H1 (cell line): ENCODE results near the gene GSE1. TPM values are rescaled to one million over a fixed set of nuclear protein-coding genes. Genes with fewer than 3 reads are reported as not detected.

Source experiments
- CTCF ChIA-PET: fragments of 300-600 bp; sonication (Branson Sonifier 250); formaldehyde crosslinking; loops from one replicate; lab custom pipeline; 2021; ENCODE audit not compliant: partially characterized antibody; lab: Charles Lee
- POLR2A ChIA-PET: fragments of 300-600 bp; sonication (Branson Sonifier 250); formaldehyde crosslinking; loops from one replicate; lab custom pipeline; 2021; ENCODE audit warnings: inconsistent platforms; ENCODE audit not compliant: partially characterized antibody; lab: Charles Lee
- DNase-seq, 2 experiments: peaks; one replicate each; pipeline versions ENCODE4 v3.0.0 to v3.0.0-alpha.2; 2010 to 2022; ENCODE audit warnings: low spot score in 2 of 2, low read depth in 1 of 2, mixed read lengths in 1 of 2
- FAIRE-seq: peaks from 2 replicates; lab custom pipeline; 2011; peaks lifted over from hg19 to GRCh38; lab: Jason Lieb, UNC
- H2AFZ ChIP-seq: 2 replicates; pipeline ENCODE4 v1.8.1; 2012; ENCODE audit warnings: low read length, inconsistent platforms
- H2AK5ac ChIP-seq: 2 replicates; pipeline ENCODE4 v1.6.1; 2013; ENCODE audit warnings: low read depth, low read length
- H2BK120ac ChIP-seq: replicated peaks from 2 replicates; pipeline ENCODE3; 2013; ENCODE audit warnings: low read depth, low read length, inconsistent platforms
- H2BK12ac ChIP-seq: 2 replicates; pipeline ENCODE4 v1.6.1; 2013; ENCODE audit warnings: low read depth, low read length
- H2BK15ac ChIP-seq: 2 replicates; pipeline ENCODE4 v1.6.1; 2013; ENCODE audit warnings: low read length
- H2BK20ac ChIP-seq: 2 replicates; pipeline ENCODE4 v1.6.1; 2013; ENCODE audit warnings: low read length
- H2BK5ac ChIP-seq: 2 replicates; pipeline ENCODE4 v1.6.1; 2013; ENCODE audit warnings: low read depth, low read length
- H3K14ac ChIP-seq: 2 replicates; pipeline ENCODE4 v1.6.1; 2013; ENCODE audit warnings: inconsistent platforms; ENCODE audit not compliant: insufficient read length
- H3K18ac ChIP-seq: 2 replicates; pipeline ENCODE4 v1.6.1; 2013; ENCODE audit warnings: low read length; ENCODE audit errors: extremely low read depth
- H3K23ac ChIP-seq: 2 replicates; pipeline ENCODE4 v1.6.1; 2013; ENCODE audit warnings: inconsistent platforms; ENCODE audit not compliant: insufficient read length
- H3K23me2 ChIP-seq: 2 replicates; pipeline ENCODE4 v1.6.1; 2013; ENCODE audit warnings: low read depth, low read length
- H3K27ac ChIP-seq: 2 replicates; pipeline ENCODE4 v1.6.1; 2011; ENCODE audit warnings: low read depth, low read length, inconsistent platforms
- H3K27me3 ChIP-seq, 4 experiments: replicated peaks in 1 of 4; 1 replicate in 1 of 4; 2 replicates in 3 of 4; pipeline versions ENCODE4 v1.6.1 to v1.8.1; 2011 to 2013; ENCODE audit warnings: low read length in 3 of 4, mild to moderate bottlenecking in 3 of 4, inconsistent platforms in 2 of 4, mixed read lengths in 2 of 4, moderate library complexity in 1 of 4; ENCODE audit not compliant: control insufficient read depth in 3 of 4, insufficient read depth in 3 of 4; ENCODE audit errors: extremely low read depth in 1 of 4
- H3K36me3 ChIP-seq, 4 experiments: 2 replicates each; pipeline versions ENCODE4 v1.6.1 to v1.8.1; 2011 to 2013; ENCODE audit warnings: mild to moderate bottlenecking in 4 of 4, low read length in 3 of 4, moderate library complexity in 2 of 4, control low read depth in 1 of 4, inconsistent platforms in 1 of 4; ENCODE audit not compliant: insufficient read depth in 4 of 4, control insufficient read depth in 2 of 4
- H3K4ac ChIP-seq: replicated peaks from 2 replicates; pipeline ENCODE3; 2013; ENCODE audit warnings: low read length, low read depth, mixed read lengths, inconsistent platforms; ENCODE audit not compliant: insufficient read length
- H3K4me1 ChIP-seq, 4 experiments: replicated peaks in 1 of 4; 1 replicate in 1 of 4; 2 replicates in 3 of 4; pipeline versions ENCODE4 v1.6.1 to v1.8.1; 2011 to 2013; ENCODE audit warnings: low read length in 3 of 4, inconsistent platforms in 2 of 4, mixed read lengths in 1 of 4; ENCODE audit not compliant: insufficient read depth in 4 of 4, control insufficient read depth in 3 of 4
- H3K4me2 ChIP-seq, 2 experiments: 2 replicates each; pipeline versions ENCODE4 v1.6.1 to v1.8.1; 2011 to 2013; ENCODE audit warnings: low read depth in 2 of 2, low read length in 2 of 2, control low read depth in 1 of 2, inconsistent platforms in 1 of 2, mild to moderate bottlenecking in 1 of 2; ENCODE audit not compliant: insufficient read depth in 1 of 2
- H3K4me3 ChIP-seq, 4 experiments: fragments of 200-600, 300-600 bp in 1 of 4; sonication (generic), shearing (Covaris generic), sonication (Bioruptor Twin) in 1 of 4; 2 replicates each; pipeline versions ENCODE4 v1.5.1 to v1.8.1; 2011 to 2016; ENCODE audit warnings: low read length in 4 of 4, low read depth in 3 of 4, control low read depth in 2 of 4, inconsistent platforms in 2 of 4, mild to moderate bottlenecking in 2 of 4, mixed read lengths in 1 of 4, moderate library complexity in 1 of 4; ENCODE audit not compliant: insufficient read depth in 2 of 4; ENCODE audit errors: extremely low read depth in 1 of 4
- H3K56ac ChIP-seq: replicated peaks from 2 replicates; pipeline ENCODE3; 2013; ENCODE audit warnings: low read depth, mild to moderate bottlenecking, mixed read lengths, low read length, inconsistent platforms; ENCODE audit not compliant: insufficient read length
- H3K79me1 ChIP-seq: 2 replicates; pipeline ENCODE4 v1.6.1; 2013; ENCODE audit warnings: low read depth, low read length, control low read depth
- H3K79me2 ChIP-seq, 2 experiments: 2 replicates each; pipeline versions ENCODE4 v1.6.1 to v1.8.1; 2012 to 2013; ENCODE audit warnings: low read length in 2 of 2, mild to moderate bottlenecking in 2 of 2, inconsistent platforms in 1 of 2; ENCODE audit not compliant: insufficient read depth in 2 of 2, control insufficient read depth in 1 of 2
- H3K9ac ChIP-seq, 4 experiments: replicated peaks in 1 of 4; 1 replicate in 1 of 4; 2 replicates in 3 of 4; pipeline versions ENCODE4 v1.6.1 to v1.8.1; 2011 to 2013; ENCODE audit warnings: low read depth in 3 of 4, low read length in 3 of 4, control low read depth in 2 of 4, mild to moderate bottlenecking in 2 of 4, moderate library complexity in 2 of 4, inconsistent platforms in 1 of 4; ENCODE audit errors: extremely low read depth in 1 of 4
- H3K9me3 ChIP-seq, 2 experiments: 2 replicates each; pipeline versions ENCODE4 v1.6.1 to v1.8.1; 2012 to 2013; ENCODE audit warnings: mild to moderate bottlenecking in 2 of 2, moderate library complexity in 2 of 2, control low read depth in 1 of 2, inconsistent platforms in 1 of 2, low read depth in 1 of 2, low read length in 1 of 2, mixed read lengths in 1 of 2; ENCODE audit not compliant: insufficient read depth in 2 of 2
- H4K20me1 ChIP-seq, 2 experiments: replicated peaks in 1 of 2; 2 replicates each; pipeline versions ENCODE3 to v1.8.1; 2011 to 2013; ENCODE audit warnings: inconsistent platforms in 2 of 2, low read length in 2 of 2, mild to moderate bottlenecking in 1 of 2; ENCODE audit not compliant: insufficient read depth in 2 of 2, control insufficient read depth in 1 of 2
- H4K5ac ChIP-seq: 2 replicates; pipeline ENCODE4 v1.6.1; 2013; ENCODE audit warnings: low read length, low read depth, mixed read lengths, inconsistent platforms; ENCODE audit not compliant: insufficient read length
- H4K8ac ChIP-seq: 2 replicates; pipeline ENCODE4 v1.8.0; 2013; ENCODE audit warnings: mild to moderate bottlenecking, moderate library complexity, low read length, inconsistent platforms; ENCODE audit not compliant: insufficient read depth; ENCODE audit errors: extremely low read depth
- H4K91ac ChIP-seq: replicated peaks from 2 replicates; pipeline ENCODE3; 2013; ENCODE audit warnings: low read length, mixed read lengths, inconsistent platforms; ENCODE audit not compliant: insufficient read length
- EP300 ChIP-seq, 2 experiments: IDR thresholded peaks; 1 replicate in 1 of 2; 2 replicates in 1 of 2; pipeline ENCODE4 v1.6.1; 2011 to 2012; ENCODE audit warnings: low read depth in 2 of 2, low read length in 2 of 2, mild to moderate bottlenecking in 2 of 2, borderline replicate concordance in 1 of 2, inconsistent platforms in 1 of 2, moderate library complexity in 1 of 2
- HDAC2 ChIP-seq, 2 experiments: fragments of 300-600 bp in 1 of 2; sonication (generic) in 1 of 2; IDR thresholded peaks; 2 replicates each; pipeline ENCODE4 v1.6.1; 2011 to 2012; ENCODE audit warnings: low read depth in 2 of 2, low read length in 2 of 2, mild to moderate bottlenecking in 2 of 2, moderate library complexity in 2 of 2, borderline replicate concordance in 1 of 2, inconsistent platforms in 1 of 2
- KDM1A ChIP-seq: fragments of 200-600, 300-600 bp; sonication (generic); IDR thresholded peaks from 2 replicates; pipeline ENCODE4 v1.7.1; 2016; ENCODE audit warnings: mild to moderate bottlenecking, low read length, borderline replicate concordance
- RFX5 ChIP-seq: IDR thresholded peaks from 2 replicates; pipeline ENCODE4 v1.6.1; 2011; ENCODE audit warnings: low read depth, low read length, improper control_type of control experiment, borderline replicate concordance
- WGBS, 2 experiments: shearing (Covaris generic) in 1 of 2; methylation state at CpG; one replicate each; pipeline versions ENCODE4 v1.1.6 to v1.1.7; 2013 to 2015; ENCODE audit warnings: low lambda C conversion rate in 2 of 2, mixed read lengths in 2 of 2, inconsistent platforms in 1 of 2, low coverage in 1 of 2, missing lambda C conversion rate in 1 of 2; ENCODE audit not compliant: insufficient replicate concordance in 2 of 2, insufficient coverage in 1 of 2, insufficient read length in 1 of 2; ENCODE audit errors: extremely low coverage in 1 of 2, missing lambda C conversion rate in 1 of 2; 5-methylcytosine and 5-hydroxymethylcytosine counted together
- polyA plus RNA-seq, 7 experiments: library from polyadenylated mRNA; depleted of rRNA in 3 of 7; stranded (reverse) in 5 of 7; unstranded in 2 of 7; fragments of >200 nt in 5 of 7; fragments of 200-250 nt in 2 of 7; gene quantifications; 1 replicate in 5 of 7; 2 replicates in 1 of 7; 4 replicates in 1 of 7; pipeline versions ENCODE4 v1.2.1 to v1.2.3, GENCODE V29; 2011 to 2013; ENCODE audit warnings: missing spikeins in 2 of 7, mixed read lengths in 2 of 7
- total RNA-seq: library from RNA; stranded (reverse); fragmentation: NEBNext Ultra II Directional; extraction: Animal tissue kit (Norgen Biotek cat#: 25700); gene quantifications from 2 replicates; pipeline ENCODE4 v1.2.1, GENCODE V29; 2021

The GSE1 gene
- total and polyA plus RNA-seq, 2 of the 8 experiments (the other 6 are each of a cell fraction or from before 2014, with no cell fraction given), result 26.0 to 65.6 TPM

DNA sequence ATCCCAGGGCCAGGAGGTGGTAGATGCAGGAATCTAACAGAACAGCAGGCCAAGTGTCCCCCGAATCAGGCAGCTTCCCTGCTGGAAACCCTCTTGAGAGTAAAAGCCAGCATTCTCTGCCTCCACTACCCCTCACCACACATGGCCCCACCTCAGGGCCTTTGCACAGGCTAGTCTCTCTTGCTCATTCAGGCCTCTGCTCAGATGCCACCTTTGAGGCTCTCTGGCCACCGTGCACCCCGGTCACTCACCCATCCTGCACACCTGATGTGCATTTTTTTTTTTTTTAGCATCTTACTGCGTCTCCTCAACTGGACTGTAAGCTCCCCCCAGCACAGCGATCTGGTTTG lies 34.5 kb upstream of the GSE1 start:
- 44% methylated on average over 5 of the region's 5 CpGs; no CpG with 5 or more reads in 1 of the 2 experiments for WGBS, 2 experiments
- H2BK15ac ChIP-seq, result peak overlapping the region; percentile 72; the same call in 1 of the 2 replicates
- no peak overlapping the region for H4K5ac ChIP-seq
- no peak overlapping the region for H2AFZ ChIP-seq
- peaks cover 1 to 8% of the 10 kb centered on the region in 2 experiments for H4K20me1 ChIP-seq
- H2BK120ac ChIP-seq, result peak overlapping the region; percentile 59
- H3K4ac ChIP-seq, result no peak overlapping the region
- peak overlapping the region; percentile 25 for H4K91ac ChIP-seq
- peaks cover 0 to 49% of the 10 kb centered on the region in 2 experiments; a peak in 3 of 4 replicates for H3K79me2 ChIP-seq
- H3K4me1 ChIP-seq, result peaks cover 32 to 85% (median 64%) of the 10 kb centered on the region in 4 experiments
- H3K4me3 ChIP-seq, result no peak overlapping the region
- 0 out of 2 replicates have a peak overlapping the region, but pooled peaks have one; percentile 29 for H2BK12ac ChIP-seq
- DNase-seq (no peak), FAIRE-seq (peak; percentile 36)
- CTCF ChIA-PET, result interaction anchor here (0.6 to 15.6 kb wide), 15 partner anchors 10 to 464 kb away, joined by 3 to 173 read pairs (median 4); no protein-coding TSS in a partner anchor
- H3K27me3 ChIP-seq, result peaks cover 0 to 22% (median 14%) of the 10 kb centered on the region in 4 experiments; a peak in 4 of 7 replicates
- no peaks in the 10 kb centered on the region for H3K23me2 ChIP-seq
- POLR2A ChIA-PET, result interaction anchor here (0.8 to 4.7 kb wide), 10 partner anchors 9 to 36 kb away, joined by 3 to 27 read pairs (median 5); no protein-coding TSS in a partner anchor
- H3K56ac ChIP-seq, result no peak overlapping the region
- peak overlapping the region; percentile 86; the same call in 1 of the 2 replicates for H2BK20ac ChIP-seq
- TF ChIP-seq EP300 (IDR thresholded peaks at IDR 0.05; ENCODE audit: borderline replicate concordance in 1 of 2, low read depth in 2 of 2, low read length in 2 of 2) (no peak), RFX5 (no peak), KDM1A (peak; percentile 93; the same call in 1 of the 2 replicates), HDAC2 (IDR thresholded peaks at IDR 0.05; ENCODE audit: borderline replicate concordance in 1 of 2, low read depth in 2 of 2, low read length in 2 of 2) (peak in 1 of 2 experiments; percentile 81; a peak in 1 of 4 replicates)
- no peak overlapping the region for H3K23ac ChIP-seq
- H2AK5ac ChIP-seq, result peak overlapping the region; percentile 88
- peak overlapping the region; percentile 54 to 74; a peak in 3 of 4 replicates for H3K4me2 ChIP-seq
- H3K18ac ChIP-seq, result peak overlapping the region; percentile 81
- no peak overlapping the region for H3K14ac ChIP-seq
- no peaks in the 10 kb centered on the region for H3K36me3 ChIP-seq
- H2BK5ac ChIP-seq, result peak overlapping the region; percentile 66; the same call in 1 of the 2 replicates
- no peak overlapping the region for H3K9ac ChIP-seq
- H4K8ac ChIP-seq, result no peak overlapping the region
- H3K9me3 ChIP-seq, result no peaks in the 10 kb centered on the region
- H3K79me1 ChIP-seq, result peaks cover 10% of the 10 kb centered on the region
- H3K27ac ChIP-seq, result no peak overlapping the region
